H1 (cell line): ENCODE data around the gene LRRC4. TPM values are rescaled to one million over a fixed set of nuclear protein-coding genes. Genes with fewer than 3 reads are reported as not detected.

Source experiments
- CTCF ChIA-PET: fragments of 300-600 bp; sonication (Branson Sonifier 250); formaldehyde crosslinking; loops from one replicate; lab custom pipeline; 2021; ENCODE audit not compliant: partially characterized antibody; lab: Charles Lee
- POLR2A ChIA-PET: fragments of 300-600 bp; sonication (Branson Sonifier 250); formaldehyde crosslinking; loops from one replicate; lab custom pipeline; 2021; ENCODE audit warnings: inconsistent platforms; ENCODE audit not compliant: partially characterized antibody; lab: Charles Lee
- DNase-seq, 2 experiments: peaks; one replicate each; pipeline versions ENCODE4 v3.0.0 to v3.0.0-alpha.2; 2010 to 2022; ENCODE audit warnings: low spot score in 2 of 2, low read depth in 1 of 2, mixed read lengths in 1 of 2
- FAIRE-seq: peaks from 2 replicates; lab custom pipeline; 2011; peaks lifted over from hg19 to GRCh38; lab: Jason Lieb, UNC
- H2AFZ ChIP-seq: 2 replicates; pipeline ENCODE4 v1.8.1; 2012; ENCODE audit warnings: low read length, inconsistent platforms
- H2AK5ac ChIP-seq: 2 replicates; pipeline ENCODE4 v1.6.1; 2013; ENCODE audit warnings: low read depth, low read length
- H2BK120ac ChIP-seq: replicated peaks from 2 replicates; pipeline ENCODE3; 2013; ENCODE audit warnings: low read depth, low read length, inconsistent platforms
- H2BK12ac ChIP-seq: 2 replicates; pipeline ENCODE4 v1.6.1; 2013; ENCODE audit warnings: low read depth, low read length
- H2BK15ac ChIP-seq: 2 replicates; pipeline ENCODE4 v1.6.1; 2013; ENCODE audit warnings: low read length
- H2BK20ac ChIP-seq: 2 replicates; pipeline ENCODE4 v1.6.1; 2013; ENCODE audit warnings: low read length
- H2BK5ac ChIP-seq: 2 replicates; pipeline ENCODE4 v1.6.1; 2013; ENCODE audit warnings: low read depth, low read length
- H3K14ac ChIP-seq: 2 replicates; pipeline ENCODE4 v1.6.1; 2013; ENCODE audit warnings: inconsistent platforms; ENCODE audit not compliant: insufficient read length
- H3K18ac ChIP-seq: 2 replicates; pipeline ENCODE4 v1.6.1; 2013; ENCODE audit warnings: low read length; ENCODE audit errors: extremely low read depth
- H3K23ac ChIP-seq: 2 replicates; pipeline ENCODE4 v1.6.1; 2013; ENCODE audit warnings: inconsistent platforms; ENCODE audit not compliant: insufficient read length
- H3K23me2 ChIP-seq: 2 replicates; pipeline ENCODE4 v1.6.1; 2013; ENCODE audit warnings: low read depth, low read length
- H3K27ac ChIP-seq: 2 replicates; pipeline ENCODE4 v1.6.1; 2011; ENCODE audit warnings: low read depth, low read length, inconsistent platforms
- H3K27me3 ChIP-seq, 4 experiments: replicated peaks in 1 of 4; 1 replicate in 1 of 4; 2 replicates in 3 of 4; pipeline versions ENCODE4 v1.6.1 to v1.8.1; 2011 to 2013; ENCODE audit warnings: low read length in 3 of 4, mild to moderate bottlenecking in 3 of 4, inconsistent platforms in 2 of 4, mixed read lengths in 2 of 4, moderate library complexity in 1 of 4; ENCODE audit not compliant: control insufficient read depth in 3 of 4, insufficient read depth in 3 of 4; ENCODE audit errors: extremely low read depth in 1 of 4
- H3K36me3 ChIP-seq, 4 experiments: 2 replicates each; pipeline versions ENCODE4 v1.6.1 to v1.8.1; 2011 to 2013; ENCODE audit warnings: mild to moderate bottlenecking in 4 of 4, low read length in 3 of 4, moderate library complexity in 2 of 4, control low read depth in 1 of 4, inconsistent platforms in 1 of 4; ENCODE audit not compliant: insufficient read depth in 4 of 4, control insufficient read depth in 2 of 4
- H3K4ac ChIP-seq: replicated peaks from 2 replicates; pipeline ENCODE3; 2013; ENCODE audit warnings: low read length, low read depth, mixed read lengths, inconsistent platforms; ENCODE audit not compliant: insufficient read length
- H3K4me1 ChIP-seq, 4 experiments: replicated peaks in 1 of 4; 1 replicate in 1 of 4; 2 replicates in 3 of 4; pipeline versions ENCODE4 v1.6.1 to v1.8.1; 2011 to 2013; ENCODE audit warnings: low read length in 3 of 4, inconsistent platforms in 2 of 4, mixed read lengths in 1 of 4; ENCODE audit not compliant: insufficient read depth in 4 of 4, control insufficient read depth in 3 of 4
- H3K4me2 ChIP-seq, 2 experiments: 2 replicates each; pipeline versions ENCODE4 v1.6.1 to v1.8.1; 2011 to 2013; ENCODE audit warnings: low read depth in 2 of 2, low read length in 2 of 2, control low read depth in 1 of 2, inconsistent platforms in 1 of 2, mild to moderate bottlenecking in 1 of 2; ENCODE audit not compliant: insufficient read depth in 1 of 2
- H3K4me3 ChIP-seq, 4 experiments: fragments of 200-600, 300-600 bp in 1 of 4; sonication (generic), shearing (Covaris generic), sonication (Bioruptor Twin) in 1 of 4; 2 replicates each; pipeline versions ENCODE4 v1.5.1 to v1.8.1; 2011 to 2016; ENCODE audit warnings: low read length in 4 of 4, low read depth in 3 of 4, control low read depth in 2 of 4, inconsistent platforms in 2 of 4, mild to moderate bottlenecking in 2 of 4, mixed read lengths in 1 of 4, moderate library complexity in 1 of 4; ENCODE audit not compliant: insufficient read depth in 2 of 4; ENCODE audit errors: extremely low read depth in 1 of 4
- H3K56ac ChIP-seq: replicated peaks from 2 replicates; pipeline ENCODE3; 2013; ENCODE audit warnings: low read depth, mild to moderate bottlenecking, mixed read lengths, low read length, inconsistent platforms; ENCODE audit not compliant: insufficient read length
- H3K79me1 ChIP-seq: 2 replicates; pipeline ENCODE4 v1.6.1; 2013; ENCODE audit warnings: low read depth, low read length, control low read depth
- H3K79me2 ChIP-seq, 2 experiments: 2 replicates each; pipeline versions ENCODE4 v1.6.1 to v1.8.1; 2012 to 2013; ENCODE audit warnings: low read length in 2 of 2, mild to moderate bottlenecking in 2 of 2, inconsistent platforms in 1 of 2; ENCODE audit not compliant: insufficient read depth in 2 of 2, control insufficient read depth in 1 of 2
- H3K9ac ChIP-seq, 4 experiments: replicated peaks in 1 of 4; 1 replicate in 1 of 4; 2 replicates in 3 of 4; pipeline versions ENCODE4 v1.6.1 to v1.8.1; 2011 to 2013; ENCODE audit warnings: low read depth in 3 of 4, low read length in 3 of 4, control low read depth in 2 of 4, mild to moderate bottlenecking in 2 of 4, moderate library complexity in 2 of 4, inconsistent platforms in 1 of 4; ENCODE audit errors: extremely low read depth in 1 of 4
- H3K9me3 ChIP-seq, 2 experiments: 2 replicates each; pipeline versions ENCODE4 v1.6.1 to v1.8.1; 2012 to 2013; ENCODE audit warnings: mild to moderate bottlenecking in 2 of 2, moderate library complexity in 2 of 2, control low read depth in 1 of 2, inconsistent platforms in 1 of 2, low read depth in 1 of 2, low read length in 1 of 2, mixed read lengths in 1 of 2; ENCODE audit not compliant: insufficient read depth in 2 of 2
- H4K20me1 ChIP-seq, 2 experiments: replicated peaks in 1 of 2; 2 replicates each; pipeline versions ENCODE3 to v1.8.1; 2011 to 2013; ENCODE audit warnings: inconsistent platforms in 2 of 2, low read length in 2 of 2, mild to moderate bottlenecking in 1 of 2; ENCODE audit not compliant: insufficient read depth in 2 of 2, control insufficient read depth in 1 of 2
- H4K5ac ChIP-seq: 2 replicates; pipeline ENCODE4 v1.6.1; 2013; ENCODE audit warnings: low read length, low read depth, mixed read lengths, inconsistent platforms; ENCODE audit not compliant: insufficient read length
- H4K8ac ChIP-seq: 2 replicates; pipeline ENCODE4 v1.8.0; 2013; ENCODE audit warnings: mild to moderate bottlenecking, moderate library complexity, low read length, inconsistent platforms; ENCODE audit not compliant: insufficient read depth; ENCODE audit errors: extremely low read depth
- H4K91ac ChIP-seq: replicated peaks from 2 replicates; pipeline ENCODE3; 2013; ENCODE audit warnings: low read length, mixed read lengths, inconsistent platforms; ENCODE audit not compliant: insufficient read length
- BACH1 ChIP-seq: IDR thresholded peaks from 2 replicates; pipeline ENCODE4 v1.6.1; 2012; ENCODE audit warnings: low read length, improper control_type of control experiment
- CBX5 ChIP-seq: fragments of 300-800, 300-1000 bp; sonication (generic); IDR thresholded peaks from 2 replicates; pipeline ENCODE4 v1.7.1; 2016; ENCODE audit warnings: antibody characterized with exemption, low read length, low read depth
- MAX ChIP-seq: IDR thresholded peaks from 2 replicates; pipeline ENCODE4 v1.6.1; 2012; ENCODE audit warnings: inconsistent platforms
- RXRA ChIP-seq: IDR thresholded peaks from 2 replicates; pipeline ENCODE4 v1.6.1; 2011; ENCODE audit warnings: low read depth, mild to moderate bottlenecking, low read length, moderate library complexity; ENCODE audit not compliant: insufficient read depth
- WGBS, 2 experiments: shearing (Covaris generic) in 1 of 2; methylation state at CpG; one replicate each; pipeline versions ENCODE4 v1.1.6 to v1.1.7; 2013 to 2015; ENCODE audit warnings: low lambda C conversion rate in 2 of 2, mixed read lengths in 2 of 2, inconsistent platforms in 1 of 2, low coverage in 1 of 2, missing lambda C conversion rate in 1 of 2; ENCODE audit not compliant: insufficient replicate concordance in 2 of 2, insufficient coverage in 1 of 2, insufficient read length in 1 of 2; ENCODE audit errors: extremely low coverage in 1 of 2, missing lambda C conversion rate in 1 of 2; 5-methylcytosine and 5-hydroxymethylcytosine counted together
- polyA plus RNA-seq, 7 experiments: library from polyadenylated mRNA; depleted of rRNA in 3 of 7; stranded (reverse) in 5 of 7; unstranded in 2 of 7; fragments of >200 nt in 5 of 7; fragments of 200-250 nt in 2 of 7; gene quantifications; 1 replicate in 5 of 7; 2 replicates in 1 of 7; 4 replicates in 1 of 7; pipeline versions ENCODE4 v1.2.1 to v1.2.3, GENCODE V29; 2011 to 2013; ENCODE audit warnings: missing spikeins in 2 of 7, mixed read lengths in 2 of 7
- total RNA-seq: library from RNA; stranded (reverse); fragmentation: NEBNext Ultra II Directional; extraction: Animal tissue kit (Norgen Biotek cat#: 25700); gene quantifications from 2 replicates; pipeline ENCODE4 v1.2.1, GENCODE V29; 2021

LRRC4 gene
- total and polyA plus RNA-seq, 2 of the 8 experiments (the other 6 are each of a cell fraction or from before 2014, with no cell fraction given) = 13.4 to 16.4 TPM

GRCh38 chr7:128007303-128007680, 23.9 kb downstream of the LRRC4 start:
- H3K27me3 ChIP-seq = no peaks in the 10 kb centered on the region
- H3K79me2 ChIP-seq = no peaks in the 10 kb centered on the region
- 87% methylated on average over 3 of the region's 3 CpGs; no CpG with 5 or more reads in 1 of the 2 experiments for WGBS, 2 experiments
- H3K23me2 ChIP-seq = no peaks in the 10 kb centered on the region
- DNase-seq (no peak), FAIRE-seq (no peak)
- H2BK20ac ChIP-seq = no peak overlapping the region
- H2BK12ac ChIP-seq = no peak overlapping the region
- no peak overlapping the region for H3K23ac ChIP-seq
- H3K36me3 ChIP-seq = no peaks in the 10 kb centered on the region
- no peak overlapping the region for H3K9ac ChIP-seq
- no peak overlapping the region for H3K18ac ChIP-seq
- no peak overlapping the region for H2BK120ac ChIP-seq
- peaks cover 2 to 4% of the 10 kb centered on the region in 2 experiments for H4K20me1 ChIP-seq
- no peak overlapping the region for H3K56ac ChIP-seq
- H3K14ac ChIP-seq = no peak overlapping the region
- no peak overlapping the region for H4K91ac ChIP-seq
- H3K27ac ChIP-seq = no peak overlapping the region
- no peak overlapping the region for H3K4me2 ChIP-seq
- H3K79me1 ChIP-seq = no peaks in the 10 kb centered on the region; the same call in 1 of the 2 replicates
- H3K4me3 ChIP-seq = no peak overlapping the region
- no peak overlapping the region for H2BK5ac ChIP-seq
- H4K5ac ChIP-seq = no peak overlapping the region
- H3K9me3 ChIP-seq = no peaks in the 10 kb centered on the region
- H3K4ac ChIP-seq = no peak overlapping the region
- ChIA-PET POLR2A (no interaction called here), CTCF (interaction anchor here (2.1 to 4.2 kb wide), 2 partner anchors 9 to 12 kb away, joined by 5 to 24 read pairs; no protein-coding TSS in a partner anchor)
- no peak overlapping the region for H2AFZ ChIP-seq
- peaks cover 1 to 5% (median 5%) of the 10 kb centered on the region in 4 experiments; a peak in 5 of 7 replicates for H3K4me1 ChIP-seq
- H4K8ac ChIP-seq = no peak overlapping the region
- H2AK5ac ChIP-seq = no peak overlapping the region
- TF ChIP-seq MAX = no peak
- TF ChIP-seq RXRA = no peak
- no peak for TF ChIP-seq CBX5
- no peak for TF ChIP-seq BACH1
- H2BK15ac ChIP-seq = no peak overlapping the region
